ENCODE measurements around the gene TTC23L. TPM values are rescaled to one million over a fixed set of nuclear protein-coding genes. Genes with fewer than 3 reads are reported as not detected.

The TTC23L gene
- polyA plus RNA-seq, 2 of the 4 experiments (the other 2 are of a cell fraction) = 0.17 to 0.59 TPM

- H3K4me3 ChIP-seq = no peak overlapping the region
- FAIRE-seq = no peak
- H3K4me1 ChIP-seq = no peaks in the 10 kb centered on the region
- no peak for DNase-seq (ENCODE audit: low read depth in 1 of 2, low spot score in 1 of 2)
- no peaks in the 10 kb centered on the region for H3K9me3 ChIP-seq
- ATAC-seq = no peak
- H3K4me2 ChIP-seq = no peak overlapping the region
- ChIA-PET CTCF (interaction anchor here (1.4 to 2.0 kb wide), 3 partner anchors 9 to 403 kb away, joined by 3 to 15 read pairs (median 4); no protein-coding TSS in a partner anchor), POLR2A (no interaction called here)
- no peak overlapping the region for H3K27ac ChIP-seq
- WGBS (ENCODE audit: missing lambda C conversion rate) = 93% methylated on average over 1 of the region's 1 CpG
- TF ChIP-seq SREBF2 (IDR thresholded peaks at IDR 0.05) (no peak), HES2 (IDR thresholded peaks at IDR 0.05) (no peak), HEYL (CRISPR knock-in tag; IDR thresholded peaks at IDR 0.05) (no peak), ZSCAN20 (CRISPR knock-in tag; IDR thresholded peaks at IDR 0.05) (no peak), HOXA7 (CRISPR knock-in tag; IDR thresholded peaks at IDR 0.05) (no peak), RFX5 (IDR thresholded peaks at IDR 0.05) (no peak), CEBPB (IDR thresholded peaks at IDR 0.05) (no peak), HDAC2 (IDR thresholded peaks at IDR 0.05) (no peak), KDM5A (IDR thresholded peaks at IDR 0.05) (no peak), E2F6 (IDR thresholded peaks at IDR 0.05; ENCODE audit: borderline replicate concordance, low read depth) (no peak)
- TF ChIP-seq, protein P1, sequence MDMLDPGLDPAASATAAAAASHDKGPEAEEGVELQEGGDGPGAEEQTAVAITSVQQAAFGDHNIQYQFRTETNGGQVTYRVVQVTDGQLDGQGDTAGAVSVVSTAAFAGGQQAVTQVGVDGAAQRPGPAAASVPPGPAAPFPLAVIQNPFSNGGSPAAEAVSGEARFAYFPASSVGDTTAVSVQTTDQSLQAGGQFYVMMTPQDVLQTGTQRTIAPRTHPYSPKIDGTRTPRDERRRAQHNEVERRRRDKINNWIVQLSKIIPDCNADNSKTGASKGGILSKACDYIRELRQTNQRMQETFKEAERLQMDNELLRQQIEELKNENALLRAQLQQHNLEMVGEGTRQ (IDR thresholded peaks at IDR 0.05) = no peak
- TF ChIP-seq, protein P2, sequence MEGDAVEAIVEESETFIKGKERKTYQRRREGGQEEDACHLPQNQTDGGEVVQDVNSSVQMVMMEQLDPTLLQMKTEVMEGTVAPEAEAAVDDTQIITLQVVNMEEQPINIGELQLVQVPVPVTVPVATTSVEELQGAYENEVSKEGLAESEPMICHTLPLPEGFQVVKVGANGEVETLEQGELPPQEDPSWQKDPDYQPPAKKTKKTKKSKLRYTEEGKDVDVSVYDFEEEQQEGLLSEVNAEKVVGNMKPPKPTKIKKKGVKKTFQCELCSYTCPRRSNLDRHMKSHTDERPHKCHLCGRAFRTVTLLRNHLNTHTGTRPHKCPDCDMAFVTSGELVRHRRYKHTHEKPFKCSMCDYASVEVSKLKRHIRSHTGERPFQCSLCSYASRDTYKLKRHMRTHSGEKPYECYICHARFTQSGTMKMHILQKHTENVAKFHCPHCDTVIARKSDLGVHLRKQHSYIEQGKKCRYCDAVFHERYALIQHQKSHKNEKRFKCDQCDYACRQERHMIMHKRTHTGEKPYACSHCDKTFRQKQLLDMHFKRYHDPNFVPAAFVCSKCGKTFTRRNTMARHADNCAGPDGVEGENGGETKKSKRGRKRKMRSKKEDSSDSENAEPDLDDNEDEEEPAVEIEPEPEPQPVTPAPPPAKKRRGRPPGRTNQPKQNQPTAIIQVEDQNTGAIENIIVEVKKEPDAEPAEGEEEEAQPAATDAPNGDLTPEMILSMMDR (IDR thresholded peaks at IDR 0.05) = no peak
Measured at GRCh38 chr5:34889394-34889793, 50.4 kb downstream of the TTC23L start.

DNA sequence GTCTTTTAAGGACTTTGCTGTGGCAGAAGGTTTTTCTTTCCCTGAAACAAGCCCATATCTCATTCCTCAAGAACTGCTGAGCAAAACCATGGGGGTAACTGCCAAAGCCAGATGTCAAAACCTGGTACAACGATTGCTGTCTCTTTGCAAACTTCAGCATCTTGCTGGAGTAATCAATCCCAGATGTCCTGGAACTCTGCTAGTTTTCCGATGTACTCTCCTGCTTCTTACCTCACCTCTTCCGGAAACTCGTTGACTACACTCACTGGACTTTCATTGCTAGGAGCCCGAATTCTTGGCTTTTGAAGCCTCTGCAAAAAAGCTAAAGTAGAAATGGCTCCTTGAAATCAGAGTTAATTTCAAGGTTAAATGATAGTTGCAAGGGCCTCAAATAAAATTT, 53.0 kb downstream of the TTC23L start:
- Histone ChIP-seq H3K9me3 (no peaks in the 10 kb centered on the region), H3K4me3 (no peak overlapping the region), H3K4me1 (no peaks in the 10 kb centered on the region), H3K4me2 (no peak overlapping the region), H3K27ac (no peak overlapping the region)
- ChIA-PET CTCF (interaction anchor here (1.9 to 16.6 kb wide), 2 partner anchors 14 to 408 kb away, joined by 11 to 621 read pairs; no protein-coding TSS in a partner anchor), POLR2A (no interaction called here)
- DNase-seq (ENCODE audit: low read depth in 1 of 2, low spot score in 1 of 2) (no peak), ATAC-seq (no peak), FAIRE-seq (no peak)
- no peak for TF ChIP-seq EHMT2 (IDR thresholded peaks at IDR 0.05; ENCODE audit: low read depth)
- no peak for TF ChIP-seq JUN (IDR thresholded peaks at IDR 0.05)
- no peak for TF ChIP-seq POLR2A (IDR thresholded peaks at IDR 0.05; ENCODE audit: low read length)
- 68% methylated on average over 5 of the region's 5 CpGs for WGBS (ENCODE audit: missing lambda C conversion rate)

- FAIRE-seq (no peak), ATAC-seq (no peak), DNase-seq (ENCODE audit: low read depth in 1 of 2, low spot score in 1 of 2) (no peak)
- Histone ChIP-seq H3K4me2 (no peak overlapping the region), H3K4me1 (no peaks in the 10 kb centered on the region), H3K4me3 (no peak overlapping the region), H3K9me3 (no peaks in the 10 kb centered on the region), H3K27ac (no peak overlapping the region)
- 83% methylated on average over 6 of the region's 6 CpGs for WGBS (ENCODE audit: missing lambda C conversion rate)
- ChIA-PET POLR2A (no interaction called here), CTCF (interaction anchor here (1.9 to 16.6 kb wide), 2 partner anchors 13 to 408 kb away, joined by 11 to 621 read pairs; no protein-coding TSS in a partner anchor)
- TF ChIP-seq, protein P3, sequence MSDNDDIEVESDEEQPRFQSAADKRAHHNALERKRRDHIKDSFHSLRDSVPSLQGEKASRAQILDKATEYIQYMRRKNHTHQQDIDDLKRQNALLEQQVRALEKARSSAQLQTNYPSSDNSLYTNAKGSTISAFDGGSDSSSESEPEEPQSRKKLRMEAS (IDR thresholded peaks at IDR 0.05) = no peak
- no peak for TF ChIP-seq SREBF2 (IDR thresholded peaks at IDR 0.05)
- TF ChIP-seq MAZ (IDR thresholded peaks at IDR 0.05; ENCODE audit: borderline replicate concordance, low read depth, low read length) = no peak
- TF ChIP-seq, protein P4, sequence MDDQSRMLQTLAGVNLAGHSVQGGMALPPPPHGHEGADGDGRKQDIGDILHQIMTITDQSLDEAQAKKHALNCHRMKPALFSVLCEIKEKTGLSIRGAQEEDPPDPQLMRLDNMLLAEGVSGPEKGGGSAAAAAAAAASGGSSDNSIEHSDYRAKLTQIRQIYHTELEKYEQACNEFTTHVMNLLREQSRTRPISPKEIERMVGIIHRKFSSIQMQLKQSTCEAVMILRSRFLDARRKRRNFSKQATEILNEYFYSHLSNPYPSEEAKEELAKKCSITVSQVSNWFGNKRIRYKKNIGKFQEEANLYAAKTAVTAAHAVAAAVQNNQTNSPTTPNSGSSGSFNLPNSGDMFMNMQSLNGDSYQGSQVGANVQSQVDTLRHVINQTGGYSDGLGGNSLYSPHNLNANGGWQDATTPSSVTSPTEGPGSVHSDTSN (IDR thresholded peaks at IDR 0.05) = no peak
- TF ChIP-seq ZC3H11A (IDR thresholded peaks at IDR 0.05) = no peak
- TF ChIP-seq HES2 (IDR thresholded peaks at IDR 0.05) = no peak
- TF ChIP-seq, protein P2 (IDR thresholded peaks at IDR 0.05) = no peak
- TF ChIP-seq FOSB (CRISPR knock-in tag; IDR thresholded peaks at IDR 0.05) = no peak
- no peak for TF ChIP-seq BHLHE40 (IDR thresholded peaks at IDR 0.05; ENCODE audit: low read depth, low read length)
- no peak for TF ChIP-seq REST (IDR thresholded peaks at IDR 0.05)
- TF ChIP-seq, protein P1 (IDR thresholded peaks at IDR 0.05) = no peak
Measured at GRCh38 chr5:34892414-34892813, 53.5 kb downstream of the TTC23L start.
